Gastroesophageal sphincter (tissue), 4 donors: ENCODE measurements around the gene CCDC85C. TPM values are rescaled to one million over a fixed set of nuclear protein-coding genes. Genes with fewer than 3 reads are reported as not detected.

Source experiments
- ATAC-seq: fragments of 150-250 bp; one replicate; pipeline ENCODE4 v1.9.1; 2016; ENCODE audit warnings: mild to moderate bottlenecking, moderate library complexity
- H3K27ac ChIP-seq, 4 donors: fragments of 200-600 bp; sonication (generic) in 3 of 4; 1 replicate in 3 of 4; 2 replicates in 1 of 4; pipeline ENCODE4 v1.5.1; 2016 to 2019
- H3K27me3 ChIP-seq: fragments of 200-600 bp; sonication (generic); one replicate; pipeline ENCODE4 v1.5.1; 2019
- H3K36me3 ChIP-seq, 2 donors: fragments of 200-600 bp; sonication (generic); one replicate each; pipeline ENCODE4 v1.5.1; 2019; ENCODE audit warnings: control low read depth in 1 of 2
- H3K4me1 ChIP-seq, 3 donors: fragments of 200-600 bp; sonication (generic); 1 replicate in 2 of 3; 2 replicates in 1 of 3; pipeline ENCODE4 v1.5.1; 2016 to 2019; ENCODE audit warnings: control low read depth in 2 of 3
- H3K4me3 ChIP-seq, 2 donors: fragments of 200-600 bp; sonication (generic); one replicate each; pipeline ENCODE4 v1.5.1; 2019; ENCODE audit warnings: mild to moderate bottlenecking in 1 of 2, moderate library complexity in 1 of 2
- H3K9me3 ChIP-seq, 3 donors: fragments of 200-600 bp; sonication (generic); one replicate each; pipeline ENCODE4 v1.5.1; 2017 to 2019; ENCODE audit warnings: control low read depth in 2 of 3
- EP300 ChIP-seq: sonication (generic); formaldehyde crosslinking; IDR thresholded peaks from one replicate; pipeline ENCODE4 v1.6.1; 2017; ENCODE audit warnings: antibody characterized with exemption, mild to moderate bottlenecking
- POLR2A ChIP-seq, 2 donors: fragments of 450-650 bp; IDR thresholded peaks; one replicate each; pipeline ENCODE4 v1.6.1; 2017; ENCODE audit warnings: antibody characterized with exemption in 2 of 2, mild to moderate bottlenecking in 2 of 2, moderate library complexity in 1 of 2
- POLR2AphosphoS5 ChIP-seq: sonication (generic); formaldehyde crosslinking; IDR thresholded peaks from one replicate; pipeline ENCODE4 v1.6.1; 2017; ENCODE audit warnings: antibody characterized with exemption
- WGBS, 2 donors: methylation state at CpG; one replicate each; pipeline ENCODE4 v1.1.5; 2018; ENCODE audit warnings: low coverage in 1 of 2; 5-methylcytosine and 5-hydroxymethylcytosine counted together
- total RNA-seq, 4 donors: library from RNA; depleted of rRNA; stranded (reverse); fragments of >200 nt; gene quantifications; one replicate each; pipeline ENCODE4 v1.1.0, GENCODE V29; 2016
- TF ChIP-seq, protein P1 (sequence below), 4 experiments: fragments of 200-600 bp in 2 of 4; fragments of 450-650 bp in 2 of 4; sonication (generic) in 1 of 4; IDR thresholded peaks; one replicate each; pipeline ENCODE4 v1.5.1; 2017 to 2019; ENCODE audit warnings: antibody characterized with exemption in 4 of 4, mild to moderate bottlenecking in 2 of 4, moderate library complexity in 2 of 4

Gene CCDC85C
- total RNA-seq, 4 donors from 2014 or later: 14.0 to 58.2 (median 25.0) TPM

DNA sequence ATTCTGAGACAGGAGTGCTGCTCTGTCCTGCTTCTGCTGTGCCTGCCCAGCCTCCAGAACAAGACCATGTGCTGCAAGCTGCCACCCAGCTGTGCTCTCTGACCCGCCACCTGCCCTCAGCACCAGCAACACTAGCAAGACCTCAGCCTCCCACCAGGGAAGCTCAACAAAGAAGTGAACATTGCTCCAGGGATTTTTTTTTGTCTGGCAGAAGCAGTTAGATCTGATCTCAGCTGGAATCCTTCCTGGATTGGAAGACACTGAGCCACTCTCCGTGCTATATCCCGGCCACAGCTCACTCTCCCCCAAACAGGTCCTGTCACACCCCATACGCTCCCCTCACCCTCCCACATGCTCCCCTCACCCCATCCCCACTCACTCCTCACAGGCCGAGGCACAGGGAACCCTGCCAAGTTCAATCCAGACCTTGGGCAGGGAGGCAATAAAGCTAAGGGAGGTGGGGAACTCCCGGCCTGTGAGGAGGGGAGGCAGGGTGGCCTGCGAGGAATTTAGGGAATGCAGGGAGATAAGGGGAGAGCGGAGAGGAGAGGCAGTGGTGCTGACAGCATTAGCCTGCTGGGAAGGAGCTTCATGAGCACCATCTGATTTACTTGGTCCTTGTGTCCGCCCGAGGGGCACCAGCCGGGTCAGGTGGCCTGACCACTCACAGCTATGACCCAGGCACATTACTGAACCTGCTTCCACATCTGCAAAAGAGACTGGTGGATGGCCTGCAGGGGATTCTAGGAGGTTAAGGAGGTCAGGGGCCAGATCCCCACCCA lies 29.7 kb downstream of the CCDC85C start:
- Histone ChIP-seq H3K4me3 (no peak overlapping the region), H3K36me3 (no peaks in the 10 kb centered on the region), H3K27ac (peak overlapping the region; percentile 58 to 88 (median 86)), H3K9me3 (no peaks in the 10 kb centered on the region), H3K4me1 (peaks cover 16 to 100% (median 68%) of the 10 kb centered on the region in 3 donors), H3K27me3 (no peaks in the 10 kb centered on the region)
- WGBS, 2 donors: 25 to 62% methylated on average over 3 to 9 of the region's 11 CpGs
- TF ChIP-seq, protein P1, sequence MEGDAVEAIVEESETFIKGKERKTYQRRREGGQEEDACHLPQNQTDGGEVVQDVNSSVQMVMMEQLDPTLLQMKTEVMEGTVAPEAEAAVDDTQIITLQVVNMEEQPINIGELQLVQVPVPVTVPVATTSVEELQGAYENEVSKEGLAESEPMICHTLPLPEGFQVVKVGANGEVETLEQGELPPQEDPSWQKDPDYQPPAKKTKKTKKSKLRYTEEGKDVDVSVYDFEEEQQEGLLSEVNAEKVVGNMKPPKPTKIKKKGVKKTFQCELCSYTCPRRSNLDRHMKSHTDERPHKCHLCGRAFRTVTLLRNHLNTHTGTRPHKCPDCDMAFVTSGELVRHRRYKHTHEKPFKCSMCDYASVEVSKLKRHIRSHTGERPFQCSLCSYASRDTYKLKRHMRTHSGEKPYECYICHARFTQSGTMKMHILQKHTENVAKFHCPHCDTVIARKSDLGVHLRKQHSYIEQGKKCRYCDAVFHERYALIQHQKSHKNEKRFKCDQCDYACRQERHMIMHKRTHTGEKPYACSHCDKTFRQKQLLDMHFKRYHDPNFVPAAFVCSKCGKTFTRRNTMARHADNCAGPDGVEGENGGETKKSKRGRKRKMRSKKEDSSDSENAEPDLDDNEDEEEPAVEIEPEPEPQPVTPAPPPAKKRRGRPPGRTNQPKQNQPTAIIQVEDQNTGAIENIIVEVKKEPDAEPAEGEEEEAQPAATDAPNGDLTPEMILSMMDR (IDR thresholded peaks at IDR 0.05): peak in 2 of 4 experiments; percentile 7 to 14
- TF ChIP-seq EP300: no peak
- peak; percentile 9 for ATAC-seq

GRCh38 chr14:99573436-99574098 lies 30.4 kb downstream of the CCDC85C start:
- 50% methylated on average over 4 of the region's 15 CpGs; no CpG with 5 or more reads in 1 of the 2 donors for WGBS, 2 donors
- H3K36me3 ChIP-seq: no peaks in the 10 kb centered on the region
- peak overlapping the region in 3 of 4 donors; percentile 85 to 88 (median 86) for H3K27ac ChIP-seq
- H3K4me1 ChIP-seq: peaks cover 13 to 100% (median 65%) of the 10 kb centered on the region in 3 donors
- TF ChIP-seq POLR2AphosphoS5 (no peak), EP300 (no peak), POLR2A (IDR thresholded peaks at IDR 0.05) (no peak)
- TF ChIP-seq, protein P1 (IDR thresholded peaks at IDR 0.05): no peak
- no peaks in the 10 kb centered on the region for H3K9me3 ChIP-seq
- H3K27me3 ChIP-seq: no peaks in the 10 kb centered on the region
- no peak for ATAC-seq
- H3K4me3 ChIP-seq: no peak overlapping the region

DNA sequence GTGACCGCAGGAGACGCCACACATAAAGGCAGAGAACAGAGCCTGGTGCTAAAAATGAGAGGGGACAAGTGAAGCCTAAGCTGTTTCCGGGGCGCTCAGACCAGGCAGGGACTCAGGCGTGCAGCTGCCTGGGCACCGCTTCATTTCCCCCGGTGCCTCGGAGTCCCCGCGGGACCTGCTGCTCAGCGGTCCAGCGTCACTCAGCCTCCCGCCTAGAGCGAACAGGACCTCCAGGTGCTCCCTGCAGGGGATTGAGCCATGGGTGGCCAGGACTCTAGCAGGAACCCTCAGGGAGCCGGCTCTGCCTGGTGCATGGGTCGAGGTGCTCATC lies 31.0 kb downstream of the CCDC85C start:
- TF ChIP-seq POLR2AphosphoS5: no peak
- TF ChIP-seq, protein P1 (IDR thresholded peaks at IDR 0.05): no peak
- TF ChIP-seq POLR2A (IDR thresholded peaks at IDR 0.05): no peak
- no peak for TF ChIP-seq EP300

DNA sequence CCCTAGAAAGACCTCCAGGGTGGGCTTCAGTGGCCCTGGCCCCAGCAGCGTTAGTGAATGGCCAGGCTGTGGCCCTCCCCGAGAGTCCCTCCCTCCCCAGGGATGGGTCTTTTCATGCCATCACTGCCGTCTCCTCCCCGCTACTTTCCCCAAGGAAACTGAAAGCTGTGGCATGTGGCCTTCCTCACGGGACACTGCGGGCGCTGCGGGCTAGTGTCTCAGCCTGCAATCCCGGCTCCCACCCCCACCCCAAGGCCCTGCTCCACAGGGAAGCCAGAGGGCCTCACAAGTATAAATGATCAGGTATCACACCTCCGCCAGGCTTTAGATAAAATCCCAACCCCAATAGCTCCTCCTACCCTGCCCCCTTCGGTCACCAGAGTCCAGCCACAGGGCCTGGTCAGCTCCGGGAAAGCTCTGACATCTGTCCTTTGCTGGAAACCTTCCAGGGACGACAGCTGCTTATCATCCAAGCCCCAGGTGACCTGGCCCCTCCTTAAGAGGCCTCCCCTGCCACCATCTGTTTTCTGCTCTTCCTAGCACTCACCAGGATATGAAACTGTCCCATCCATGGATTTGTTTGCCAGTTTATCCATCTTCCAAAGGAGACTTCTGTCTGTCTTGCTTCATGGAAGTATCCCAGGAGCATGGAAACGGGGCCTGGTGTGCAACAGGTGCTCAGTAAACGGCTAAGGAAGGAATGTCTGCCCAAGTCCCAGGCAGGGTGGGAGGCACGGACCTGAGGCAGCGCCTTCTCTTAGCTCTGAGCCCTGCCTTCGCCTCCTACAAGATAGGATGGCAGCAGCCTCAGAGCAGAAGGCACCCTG lies 31.6 kb downstream of the CCDC85C start:
- H3K4me3 ChIP-seq: no peak overlapping the region
- peak overlapping the region; percentile 41 to 88 (median 86) for H3K27ac ChIP-seq
- TF ChIP-seq POLR2A (IDR thresholded peaks at IDR 0.05): no peak
- TF ChIP-seq, protein P1 (IDR thresholded peaks at IDR 0.05): no peak
- no peak for TF ChIP-seq POLR2AphosphoS5
- TF ChIP-seq EP300: no peak
- no peaks in the 10 kb centered on the region for H3K27me3 ChIP-seq
- WGBS, 2 donors: 34 to 100% methylated on average over 1 to 3 of the region's 18 CpGs
- H3K9me3 ChIP-seq: no peaks in the 10 kb centered on the region
- peaks cover 16 to 100% (median 64%) of the 10 kb centered on the region in 3 donors for H3K4me1 ChIP-seq
- no peaks in the 10 kb centered on the region for H3K36me3 ChIP-seq
- no peak for ATAC-seq

More for the DNA sequence above, 31.0 kb downstream of the CCDC85C start:
- peak overlapping the region; percentile 41 to 88 (median 86) for H3K27ac ChIP-seq
- 97% methylated on average over 5 of the region's 16 CpGs; no CpG with 5 or more reads in 1 of the 2 donors for WGBS, 2 donors
- no peaks in the 10 kb centered on the region for H3K27me3 ChIP-seq
- H3K9me3 ChIP-seq: no peaks in the 10 kb centered on the region
- no peak overlapping the region for H3K4me3 ChIP-seq
- no peak for ATAC-seq
- no peaks in the 10 kb centered on the region for H3K36me3 ChIP-seq
- H3K4me1 ChIP-seq: peaks cover 16 to 100% (median 64%) of the 10 kb centered on the region in 3 donors
